Measurements from ENCODE around the gene DPYD.

GRCh38 chr1:97870589-97870988, 50.2 kb downstream of the DPYD start:
- no peak for TF ChIP-seq CTCF (IDR thresholded peaks at IDR 0.05; ENCODE audit: low read length)
- no peak for TF ChIP-seq EZH2 (IDR thresholded peaks at IDR 0.05; ENCODE audit: borderline replicate concordance, low read length)

Measured in OCI-LY1 (cell line).